ENCODE results near the gene EIF3A.

DNA sequence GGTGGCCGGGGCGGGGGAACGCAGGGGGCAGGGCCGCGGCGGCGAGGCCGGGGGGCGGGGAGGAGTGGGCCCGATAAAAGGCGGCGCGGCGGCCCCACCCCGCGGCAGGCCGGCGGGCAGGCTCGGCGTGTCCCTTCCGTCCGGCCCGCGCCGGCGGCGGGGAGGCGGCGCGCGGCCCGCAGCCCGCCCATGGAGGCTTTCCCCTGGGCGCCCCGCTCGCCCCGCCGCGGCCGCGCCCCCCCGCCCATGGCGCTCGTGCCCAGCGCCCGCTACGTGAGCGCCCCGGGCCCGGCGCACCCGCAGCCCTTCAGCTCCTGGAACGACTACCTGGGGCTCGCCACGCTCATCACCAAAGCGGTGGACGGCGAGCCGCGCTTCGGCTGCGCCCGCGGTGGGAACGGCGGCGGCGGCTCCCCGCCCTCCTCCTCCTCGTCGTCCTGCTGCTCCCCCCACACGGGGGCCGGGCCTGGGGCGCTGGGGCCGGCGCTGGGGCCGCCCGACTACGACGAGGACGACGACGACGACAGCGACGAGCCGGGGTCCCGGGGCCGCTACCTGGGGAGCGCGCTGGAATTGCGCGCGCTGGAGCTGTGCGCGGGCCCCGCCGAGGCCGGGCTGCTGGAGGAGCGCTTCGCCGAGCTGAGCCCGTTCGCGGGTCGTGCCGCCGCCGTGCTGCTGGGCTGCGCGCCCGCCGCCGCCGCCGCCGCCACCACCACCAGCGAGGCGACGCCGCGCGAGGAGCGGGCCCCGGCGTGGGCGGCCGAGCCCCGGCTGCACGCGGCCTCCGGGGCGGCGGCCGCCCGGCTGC is 50.8 kb downstream of the EIF3A start, which contains the start of gene NANOS1:
- TF ChIP-seq, protein P1, sequence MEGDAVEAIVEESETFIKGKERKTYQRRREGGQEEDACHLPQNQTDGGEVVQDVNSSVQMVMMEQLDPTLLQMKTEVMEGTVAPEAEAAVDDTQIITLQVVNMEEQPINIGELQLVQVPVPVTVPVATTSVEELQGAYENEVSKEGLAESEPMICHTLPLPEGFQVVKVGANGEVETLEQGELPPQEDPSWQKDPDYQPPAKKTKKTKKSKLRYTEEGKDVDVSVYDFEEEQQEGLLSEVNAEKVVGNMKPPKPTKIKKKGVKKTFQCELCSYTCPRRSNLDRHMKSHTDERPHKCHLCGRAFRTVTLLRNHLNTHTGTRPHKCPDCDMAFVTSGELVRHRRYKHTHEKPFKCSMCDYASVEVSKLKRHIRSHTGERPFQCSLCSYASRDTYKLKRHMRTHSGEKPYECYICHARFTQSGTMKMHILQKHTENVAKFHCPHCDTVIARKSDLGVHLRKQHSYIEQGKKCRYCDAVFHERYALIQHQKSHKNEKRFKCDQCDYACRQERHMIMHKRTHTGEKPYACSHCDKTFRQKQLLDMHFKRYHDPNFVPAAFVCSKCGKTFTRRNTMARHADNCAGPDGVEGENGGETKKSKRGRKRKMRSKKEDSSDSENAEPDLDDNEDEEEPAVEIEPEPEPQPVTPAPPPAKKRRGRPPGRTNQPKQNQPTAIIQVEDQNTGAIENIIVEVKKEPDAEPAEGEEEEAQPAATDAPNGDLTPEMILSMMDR (conservative IDR thresholded peaks at IDR 0.05 in 1 of 2, IDR thresholded peaks at IDR 0.05 in 1 of 2; ENCODE audit: low read depth in 1 of 2, low read length in 2 of 2): no peak
- no peak for TF ChIP-seq EZH2 (IDR thresholded peaks at IDR 0.05; ENCODE audit: low read length, missing control alignments)

Data from fibroblast of lung (primary cell).